Kidney epithelial cell (primary cell): ENCODE results near the gene ACTN2. TPM values are rescaled to one million over a fixed set of nuclear protein-coding genes. Genes with fewer than 3 reads are reported as not detected.

Experiments
- DNase-seq: peaks from one replicate; pipeline ENCODE4 v3.0.0-alpha.2; 2010; ENCODE audit warnings: low read depth
- H3K27me3 ChIP-seq: 2 replicates; pipeline ENCODE4 v1.6.0; 2011; ENCODE audit warnings: low read length; ENCODE audit not compliant: control insufficient read depth, insufficient read depth
- H3K36me3 ChIP-seq: 2 replicates; pipeline ENCODE4 v1.5.1; 2011; ENCODE audit warnings: low read length; ENCODE audit not compliant: control insufficient read depth, insufficient read depth
- H3K4me3 ChIP-seq: 2 replicates; pipeline ENCODE4 v1.5.1; 2011; ENCODE audit warnings: low read depth, mild to moderate bottlenecking, control low read depth, low read length
- total RNA-seq: library from RNA; depleted of rRNA; stranded (reverse); fragments of >200 nt; gene quantifications from 2 replicates; pipeline ENCODE4 v1.2.3, GENCODE V29; 2015
- TF ChIP-seq, protein P1 (sequence below): IDR thresholded peaks from 2 replicates; pipeline ENCODE4 v1.5.1; 2011; ENCODE audit warnings: mild to moderate bottlenecking, moderate library complexity, low read length, control low read depth, inconsistent platforms; ENCODE audit not compliant: insufficient read depth, poor library complexity, severe bottlenecking

Gene ACTN2
- total RNA-seq, 1 donor from 2014 or later: 0.17 TPM

DNA sequence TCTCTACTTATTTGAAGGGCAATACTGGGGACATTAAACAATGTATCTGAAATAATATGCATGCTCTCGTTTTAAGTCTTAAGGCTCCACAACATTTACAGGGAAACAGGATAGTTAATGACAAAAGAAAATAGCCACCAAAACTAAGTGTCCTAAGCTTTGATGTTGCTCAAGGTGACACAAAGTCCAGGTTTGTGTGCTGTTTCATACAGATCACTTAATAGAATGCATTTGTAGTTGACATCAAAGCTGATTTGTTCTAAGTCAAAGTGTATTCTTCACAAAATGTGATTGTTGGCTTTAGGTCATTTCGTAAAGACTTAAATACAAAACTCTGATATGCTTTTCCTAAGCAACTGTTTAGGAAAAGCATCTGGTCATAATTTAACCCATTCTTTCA lies 71.3 kb downstream of the ACTN2 start:
- H3K27me3 ChIP-seq: no peaks in the 10 kb centered on the region
- DNase-seq: no peak
- H3K36me3 ChIP-seq: no peaks in the 10 kb centered on the region
- TF ChIP-seq, protein P1, sequence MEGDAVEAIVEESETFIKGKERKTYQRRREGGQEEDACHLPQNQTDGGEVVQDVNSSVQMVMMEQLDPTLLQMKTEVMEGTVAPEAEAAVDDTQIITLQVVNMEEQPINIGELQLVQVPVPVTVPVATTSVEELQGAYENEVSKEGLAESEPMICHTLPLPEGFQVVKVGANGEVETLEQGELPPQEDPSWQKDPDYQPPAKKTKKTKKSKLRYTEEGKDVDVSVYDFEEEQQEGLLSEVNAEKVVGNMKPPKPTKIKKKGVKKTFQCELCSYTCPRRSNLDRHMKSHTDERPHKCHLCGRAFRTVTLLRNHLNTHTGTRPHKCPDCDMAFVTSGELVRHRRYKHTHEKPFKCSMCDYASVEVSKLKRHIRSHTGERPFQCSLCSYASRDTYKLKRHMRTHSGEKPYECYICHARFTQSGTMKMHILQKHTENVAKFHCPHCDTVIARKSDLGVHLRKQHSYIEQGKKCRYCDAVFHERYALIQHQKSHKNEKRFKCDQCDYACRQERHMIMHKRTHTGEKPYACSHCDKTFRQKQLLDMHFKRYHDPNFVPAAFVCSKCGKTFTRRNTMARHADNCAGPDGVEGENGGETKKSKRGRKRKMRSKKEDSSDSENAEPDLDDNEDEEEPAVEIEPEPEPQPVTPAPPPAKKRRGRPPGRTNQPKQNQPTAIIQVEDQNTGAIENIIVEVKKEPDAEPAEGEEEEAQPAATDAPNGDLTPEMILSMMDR: no peak
- no peak overlapping the region for H3K4me3 ChIP-seq

GRCh38 chr1:236759252-236759859 lies 73.1 kb downstream of the ACTN2 start:
- H3K27me3 ChIP-seq: no peaks in the 10 kb centered on the region
- no peak for DNase-seq
- no peaks in the 10 kb centered on the region for H3K36me3 ChIP-seq
- TF ChIP-seq, protein P1: peak; percentile 58
- H3K4me3 ChIP-seq: no peak overlapping the region

GRCh38 chr1:236760480-236760879 lies 74.2 kb downstream of the ACTN2 start:
- Histone ChIP-seq H3K36me3 (no peaks in the 10 kb centered on the region), H3K27me3 (no peaks in the 10 kb centered on the region), H3K4me3 (no peak overlapping the region)
- DNase-seq: no peak
- TF ChIP-seq, protein P1: no peak

- no peaks in the 10 kb centered on the region for H3K36me3 ChIP-seq
- H3K27me3 ChIP-seq: no peaks in the 10 kb centered on the region
- no peak overlapping the region for H3K4me3 ChIP-seq
- TF ChIP-seq, protein P1: no peak
- DNase-seq: no peak
These were observed 74.7 kb downstream of the ACTN2 start for GRCh38 chr1:236760986-236761385.

DNA sequence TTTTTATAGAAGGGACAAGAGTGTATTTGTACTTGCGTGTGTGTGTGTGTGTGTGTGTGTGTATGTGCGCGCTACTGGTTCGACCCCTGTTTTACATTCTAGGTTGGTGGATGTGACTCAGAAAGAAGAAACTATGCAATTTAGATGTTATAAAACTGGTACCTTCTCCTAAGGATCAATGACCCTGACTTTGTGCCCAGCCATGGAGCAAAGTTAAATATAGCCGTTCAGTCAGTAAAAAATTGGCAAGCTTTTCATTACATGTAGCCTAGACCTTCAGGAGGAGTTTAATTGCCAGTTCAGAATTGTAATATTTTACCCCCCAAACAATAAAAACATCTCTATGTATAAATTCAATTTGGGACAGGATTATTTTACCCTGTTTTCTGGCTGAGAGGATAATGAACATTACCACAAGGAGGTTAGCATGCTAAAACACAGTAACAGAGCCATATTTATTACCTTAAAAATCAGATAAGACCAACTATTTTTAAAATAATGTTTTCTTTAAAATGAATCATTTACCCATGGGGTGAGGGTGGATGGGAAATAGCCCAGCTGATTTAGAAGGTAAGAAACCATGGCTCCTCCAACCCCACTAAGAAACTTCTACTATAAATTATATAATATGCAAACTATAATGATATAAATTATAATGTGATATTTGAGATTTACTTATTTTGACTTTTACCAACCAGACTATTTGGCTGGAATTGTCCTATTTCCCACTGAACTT lies 75.3 kb downstream of the ACTN2 start:
- H3K36me3 ChIP-seq: no peaks in the 10 kb centered on the region
- no peak overlapping the region for H3K4me3 ChIP-seq
- no peak for DNase-seq
- TF ChIP-seq, protein P1: no peak
- H3K27me3 ChIP-seq: no peaks in the 10 kb centered on the region
